ENCODE measurements around the gene S100A16. TPM values are rescaled to one million over a fixed set of nuclear protein-coding genes. Genes with fewer than 3 reads are reported as not detected.

The S100A16 gene
- total RNA-seq, 1 donor from 2014 or later = 57.4 TPM

DNA sequence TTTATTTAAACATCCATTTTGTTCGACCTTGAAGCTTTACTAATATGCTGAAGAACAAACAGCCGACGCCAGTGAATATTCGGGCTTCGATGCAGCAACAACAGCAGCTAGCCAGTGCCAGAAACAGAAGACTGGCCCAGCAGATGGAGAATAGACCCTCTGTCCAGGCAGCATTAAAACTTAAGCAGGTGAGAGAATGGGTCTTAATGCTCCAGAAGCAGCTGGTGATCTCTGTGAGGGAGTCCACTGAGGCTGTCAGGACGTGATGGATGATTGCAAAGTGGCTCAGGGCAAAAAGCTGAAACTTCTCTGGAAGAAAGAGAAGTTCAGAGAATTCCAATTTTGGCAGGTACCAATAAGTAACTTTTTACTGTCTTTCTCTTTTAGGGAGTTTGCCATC lies 25.3 kb upstream of the S100A16 start:
- no peak for DNase-seq (ENCODE audit: low spot score)
- ATAC-seq = no peak

- DNase-seq (ENCODE audit: low spot score) (no peak), ATAC-seq (no peak)
These were observed 23.4 kb upstream of the S100A16 start for GRCh38 chr1:153636312-153636711.

DNA sequence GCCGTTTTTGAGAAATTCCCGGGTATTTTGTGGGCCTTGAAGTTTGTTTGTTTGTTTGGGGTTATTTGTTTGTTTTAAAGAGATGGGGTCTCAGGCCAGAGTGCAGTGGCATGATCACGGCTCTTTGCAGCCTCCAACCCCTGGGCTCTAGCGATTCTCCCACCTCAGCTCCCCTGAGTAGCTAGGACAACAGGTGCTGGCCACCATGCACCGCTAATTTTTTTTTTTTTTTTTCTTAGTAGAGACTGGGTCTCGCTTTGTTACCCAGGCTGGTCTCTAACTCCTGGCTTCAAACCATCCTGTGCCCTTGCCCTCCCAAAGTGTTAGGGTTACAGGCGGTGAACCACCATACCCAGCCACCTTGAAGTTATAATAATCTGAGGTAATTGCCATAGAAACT lies 22.9 kb upstream of the S100A16 start:
- ATAC-seq = no peak
- DNase-seq (ENCODE audit: low spot score) = no peak

DNA sequence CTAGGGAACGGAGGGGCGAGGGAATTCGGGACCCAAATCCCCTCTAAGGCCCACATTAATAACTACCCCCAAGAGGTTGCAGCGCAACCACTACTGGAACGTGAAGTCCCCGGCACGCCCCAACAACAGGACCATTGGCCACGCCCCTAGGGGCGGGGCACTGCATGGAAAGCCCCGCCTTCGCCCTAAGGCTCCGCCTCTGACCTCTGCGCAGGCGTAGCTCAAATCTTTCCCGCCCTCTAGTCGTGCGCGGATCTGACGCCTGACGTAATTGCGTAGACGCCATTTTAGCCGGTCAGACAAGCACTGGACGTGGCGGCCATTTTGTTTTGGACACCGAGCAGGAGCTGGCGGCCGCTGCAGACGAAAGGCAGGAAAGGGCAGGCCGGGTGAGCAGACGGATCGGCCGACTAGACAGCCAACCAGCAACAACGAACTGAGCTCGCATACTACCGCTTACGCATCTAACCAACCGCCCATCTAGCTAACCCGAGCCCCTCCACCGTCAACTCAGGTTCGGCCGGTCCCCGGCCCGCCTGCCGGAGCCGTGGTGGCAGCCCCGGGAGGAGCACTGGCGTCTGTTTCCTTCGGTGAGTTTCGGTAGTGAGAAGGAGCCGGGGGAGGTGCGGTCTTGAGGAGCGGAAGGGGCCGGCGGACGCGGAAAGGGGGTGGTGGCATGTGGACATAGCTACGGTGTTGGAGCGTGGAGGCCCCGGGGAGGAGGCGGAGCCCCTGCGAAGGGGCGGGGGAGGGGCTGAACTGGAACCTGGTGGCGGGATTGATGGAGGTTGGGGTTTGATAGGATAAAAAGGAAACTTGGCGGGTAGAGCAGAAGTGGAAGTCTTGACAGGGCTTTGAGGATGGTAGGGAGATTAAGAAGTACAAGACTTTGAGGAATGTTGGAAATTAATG lies 21.1 kb upstream of the S100A16 start, which contains the start of gene CHTOP:
TSS of gene CHTOP (plus strand) at position 313 of the 912 bp plus-strand sequence. CDS start 2,523 bp downstream, outside the sequence.
- DNase-seq (ENCODE audit: low spot score) = peak; percentile 99
- peak; percentile 94 for ATAC-seq

- ATAC-seq (peak; percentile 43), DNase-seq (ENCODE audit: low spot score) (no peak)
These were observed 20.3 kb upstream of the S100A16 start for GRCh38 chr1:153633161-153633753.

DNA sequence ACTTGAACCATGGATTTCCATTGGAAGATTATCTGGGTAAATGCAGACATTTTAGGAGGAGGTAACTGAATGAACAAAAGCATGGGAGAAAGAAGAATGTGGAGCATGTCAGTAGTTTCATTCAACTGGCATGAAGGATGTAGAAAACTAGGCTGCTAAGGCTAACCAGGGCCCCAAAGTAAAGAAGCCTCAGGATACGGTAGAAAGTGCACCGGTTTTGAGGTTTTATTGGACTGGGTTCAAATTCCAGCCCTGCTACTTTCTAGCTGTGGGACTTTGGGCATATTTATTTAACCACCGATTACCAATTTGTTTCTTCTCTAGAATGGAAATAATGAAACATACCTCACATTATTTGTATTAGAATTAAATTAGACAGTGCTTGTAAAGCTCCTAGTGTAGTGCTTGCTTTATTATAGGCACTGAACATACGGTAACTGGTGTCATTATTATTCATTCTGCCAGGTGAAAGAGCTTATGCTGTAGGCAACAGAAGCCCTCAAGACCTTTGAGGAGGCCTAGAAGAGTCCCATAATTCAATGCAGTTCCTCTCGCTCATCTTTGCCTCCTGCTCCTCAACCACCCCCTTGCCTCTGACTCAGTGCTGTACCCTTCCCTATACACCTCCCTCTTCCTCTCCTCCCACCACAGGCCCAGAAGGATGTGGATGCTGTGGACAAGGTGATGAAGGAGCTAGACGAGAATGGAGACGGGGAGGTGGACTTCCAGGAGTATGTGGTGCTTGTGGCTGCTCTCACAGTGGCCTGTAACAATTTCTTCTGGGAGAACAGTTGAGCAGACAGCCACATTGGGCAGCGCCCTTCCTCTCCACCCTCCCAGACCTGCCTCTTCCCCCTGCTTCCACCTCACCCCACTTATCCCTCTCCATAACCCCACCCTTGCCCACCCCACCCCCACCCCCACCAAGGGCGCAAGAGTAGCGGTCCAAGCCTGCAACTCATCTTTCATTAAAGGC lies 18.4 kb upstream of the S100A16 start:
- ATAC-seq = no peak
- DNase-seq (ENCODE audit: low spot score) = no peak

DNA sequence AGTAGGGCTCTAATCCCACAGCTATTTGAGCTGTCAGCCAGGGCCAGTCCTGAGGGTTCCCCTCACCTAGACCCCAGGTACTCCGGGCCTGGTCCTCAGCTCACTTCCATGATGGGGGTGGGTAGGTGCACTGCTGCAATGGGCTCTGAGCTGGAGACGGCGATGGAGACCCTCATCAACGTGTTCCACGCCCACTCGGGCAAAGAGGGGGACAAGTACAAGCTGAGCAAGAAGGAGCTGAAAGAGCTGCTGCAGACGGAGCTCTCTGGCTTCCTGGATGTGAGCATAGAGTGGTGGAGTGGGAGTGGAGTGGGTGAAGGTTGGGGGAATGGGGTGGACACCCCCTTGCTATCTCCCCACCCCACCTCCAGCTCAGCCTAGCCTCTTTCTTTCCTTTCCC lies 17.4 kb upstream of the S100A16 start:
- ATAC-seq (no peak), DNase-seq (ENCODE audit: low spot score) (no peak)

GRCh38 chr1:153629971-153630370 lies 17.0 kb upstream of the S100A16 start:
- ATAC-seq (no peak), DNase-seq (ENCODE audit: low spot score) (no peak)

DNA sequence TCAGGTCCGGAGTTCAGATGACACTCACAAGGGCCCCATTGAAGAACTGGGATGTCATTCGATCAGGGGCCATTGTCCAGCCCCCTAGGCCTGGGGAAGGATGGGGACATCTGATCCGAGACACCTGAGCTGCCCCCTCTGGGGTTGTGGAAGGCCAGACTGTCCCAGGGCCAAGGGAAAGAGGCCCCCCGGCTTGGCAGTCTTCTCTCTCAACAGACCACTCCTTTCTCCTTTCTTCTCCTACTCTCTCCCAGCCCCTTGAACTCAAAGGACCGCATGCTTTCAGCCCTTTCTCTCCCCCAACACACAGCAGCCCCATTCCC lies 16.4 kb upstream of the S100A16 start:
- DNase-seq (ENCODE audit: low spot score) = no peak
- ATAC-seq = no peak

DNA sequence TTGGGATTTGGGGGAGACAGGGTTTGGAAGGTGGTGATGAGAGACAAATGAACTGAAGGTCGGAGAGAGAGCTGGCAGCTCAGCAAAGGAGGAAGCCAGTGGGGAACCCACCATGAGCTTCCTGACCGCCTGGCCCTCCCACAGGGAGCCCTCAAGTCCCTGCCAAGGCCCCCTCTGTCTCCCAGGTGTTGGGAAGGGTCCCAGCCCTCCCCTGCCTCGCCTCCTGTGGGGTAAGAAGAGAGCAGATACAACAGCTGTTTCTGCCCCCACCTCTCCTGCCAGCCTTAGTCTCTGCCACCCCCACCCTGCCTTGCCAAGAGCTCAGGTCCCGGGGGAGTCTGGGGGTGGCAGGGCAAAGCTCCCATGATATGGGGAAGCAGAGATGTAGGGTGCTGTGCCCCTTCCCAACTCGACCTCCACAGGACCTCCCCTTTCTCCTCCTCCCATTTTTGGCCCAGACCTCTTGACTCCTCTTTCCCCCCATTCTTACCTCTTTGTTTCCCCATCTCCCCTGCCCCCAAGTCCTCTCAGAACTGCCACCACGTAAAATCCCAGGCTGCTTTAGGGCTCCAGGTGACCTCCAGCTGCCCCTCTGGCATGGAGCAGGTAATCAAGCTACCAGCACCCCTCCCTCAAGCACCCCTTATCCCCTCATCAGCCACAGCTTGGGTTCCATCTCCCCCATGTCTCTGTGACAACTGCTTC lies 15.9 kb upstream of the S100A16 start:
- DNase-seq (ENCODE audit: low spot score) = no peak
- no peak for ATAC-seq

GRCh38 chr1:153627715-153628626 lies 15.0 kb upstream of the S100A16 start, which contains the start of gene S100A1:
S100A1 (plus strand) TSS chr1:153628434; CDS start chr1:153630522, 2,088 bp downstream.
- DNase-seq (ENCODE audit: low spot score) (no peak), ATAC-seq (peak; percentile 15)

- peak; percentile 71 for ATAC-seq
These were observed 14.2 kb upstream of the S100A16 start, which contains the start of gene S100A13 for GRCh38 chr1:153626904-153627714. S100A13 (minus strand) TSS chr1:153627505; CDS start chr1:153626472, 1,033 bp downstream.

GRCh38 chr1:153626477-153626903 lies 13.6 kb upstream of the S100A16 start:
- DNase-seq (ENCODE audit: low spot score) = no peak
- no peak for ATAC-seq

More at GRCh38 chr1:153626904-153627714, 14.2 kb upstream of the S100A16 start, which contains the start of gene S100A13:
- peak; percentile 71 for DNase-seq (ENCODE audit: low spot score)

- ATAC-seq (no peak), DNase-seq (ENCODE audit: low spot score) (no peak)
These were observed 12.2 kb upstream of the S100A16 start for GRCh38 chr1:153624965-153625611.

- DNase-seq (ENCODE audit: low spot score) (no peak), ATAC-seq (peak; percentile 22)
These were observed 10.2 kb upstream of the S100A16 start for GRCh38 chr1:153623101-153623500.

- ATAC-seq (no peak), DNase-seq (ENCODE audit: low spot score) (no peak)
These were observed 6.2 kb upstream of the S100A16 start for GRCh38 chr1:153619171-153619570.

DNA sequence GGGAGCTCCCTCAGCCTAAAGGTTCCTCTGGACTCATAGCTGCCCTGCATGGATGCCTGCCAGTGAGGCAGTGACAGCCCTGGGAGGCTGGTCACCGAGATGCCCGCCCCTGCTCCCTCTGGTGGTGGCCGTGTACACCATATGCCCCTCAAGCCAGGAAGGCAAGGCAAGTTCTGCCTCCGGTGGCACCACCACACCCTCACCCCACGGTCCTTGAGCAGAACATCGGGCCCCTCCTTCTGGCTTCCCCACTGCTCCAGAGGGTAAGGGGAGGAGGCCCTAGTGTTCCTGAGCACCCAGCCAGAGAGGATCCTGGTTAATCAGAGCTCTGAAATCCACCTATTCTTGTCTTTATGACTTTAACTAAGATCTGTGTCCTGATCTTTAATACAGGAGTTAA lies 4.7 kb upstream of the S100A16 start:
- ATAC-seq (peak; percentile 67), DNase-seq (ENCODE audit: low spot score) (peak; percentile 81)

DNA sequence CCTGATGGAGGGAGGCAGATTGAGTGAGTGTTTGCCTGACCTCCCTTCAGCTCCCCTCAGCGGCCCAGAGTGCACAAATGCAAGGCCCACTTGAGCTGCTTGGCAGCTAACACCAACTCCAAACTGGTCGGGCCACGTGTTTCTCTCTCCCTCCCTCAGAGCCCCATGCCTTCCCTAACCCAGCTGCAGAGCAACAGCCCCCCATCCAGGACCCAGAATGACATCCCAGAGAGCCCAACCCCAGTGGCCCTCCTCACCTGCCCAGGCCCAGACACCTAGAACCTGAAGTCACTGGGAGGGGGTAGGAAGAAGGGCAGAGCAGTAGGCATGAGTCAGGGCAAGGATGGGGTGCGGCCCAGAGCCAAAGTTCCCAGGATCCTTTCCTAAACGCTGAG lies 4.0 kb upstream of the S100A16 start:
- no peak for ATAC-seq
- no peak for DNase-seq (ENCODE audit: low spot score)

Measured in left lobe of liver (tissue), 2 donors.